H9 (cell line): ENCODE measurements around the gene KIFC3. TPM values are rescaled to one million over a fixed set of nuclear protein-coding genes. Genes with fewer than 3 reads are reported as not detected.

Experiments
- DNase-seq: peaks from one replicate; pipeline ENCODE4 v3.0.0-alpha.2; 2017
- H2AFZ ChIP-seq: one replicate; pipeline ENCODE4 v1.6.1; 2013; ENCODE audit warnings: mild to moderate bottlenecking, low read length, control low read depth, moderate library complexity
- H2AK5ac ChIP-seq: 2 replicates; pipeline ENCODE4 v1.6.1; 2013; ENCODE audit warnings: low read length, control low read depth, mixed read lengths; ENCODE audit not compliant: insufficient read length
- H2BK120ac ChIP-seq: one replicate; pipeline ENCODE4 v1.6.1; 2013; ENCODE audit warnings: low read depth, mild to moderate bottlenecking, low read length, control low read depth, inconsistent platforms; ENCODE audit not compliant: poor library complexity, severe bottlenecking
- H2BK12ac ChIP-seq: 2 replicates; pipeline ENCODE4 v1.6.1; 2013; ENCODE audit warnings: low read length, control low read depth, mixed read lengths, low read depth; ENCODE audit not compliant: insufficient read length
- H2BK15ac ChIP-seq: 2 replicates; pipeline ENCODE4 v1.6.1; 2013; ENCODE audit warnings: low read depth, low read length, control low read depth
- H2BK20ac ChIP-seq: one replicate; pipeline ENCODE4 v1.6.1; 2013; ENCODE audit warnings: low read depth, mild to moderate bottlenecking, low read length, control low read depth, inconsistent platforms; ENCODE audit not compliant: poor library complexity, severe bottlenecking
- H2BK5ac ChIP-seq: 2 replicates; pipeline ENCODE4 v1.6.1; 2013; ENCODE audit warnings: low read length, control low read depth, mixed read lengths; ENCODE audit not compliant: insufficient read length
- H3K14ac ChIP-seq: 2 replicates; pipeline ENCODE4 v1.6.1; 2013; ENCODE audit warnings: low read length, control low read depth; ENCODE audit not compliant: insufficient read depth
- H3K18ac ChIP-seq: 2 replicates; pipeline ENCODE4 v1.6.1; 2013; ENCODE audit warnings: low read depth, mild to moderate bottlenecking, mixed read lengths, low read length, control low read depth; ENCODE audit not compliant: insufficient read length
- H3K23ac ChIP-seq: 2 replicates; pipeline ENCODE4 v1.6.1; 2013; ENCODE audit warnings: low read length, control low read depth, mixed read lengths, low read depth; ENCODE audit not compliant: insufficient read length
- H3K23me2 ChIP-seq: 2 replicates; pipeline ENCODE4 v1.6.1; 2013; ENCODE audit warnings: low read depth, mild to moderate bottlenecking, mixed read lengths, low read length, control low read depth; ENCODE audit not compliant: insufficient read length, poor library complexity, severe bottlenecking
- H3K27ac ChIP-seq: 2 replicates; pipeline ENCODE4 v1.5.1; 2013; ENCODE audit warnings: low read length, control low read depth, mixed read lengths, low read depth; ENCODE audit not compliant: insufficient read length
- H3K27me3 ChIP-seq: 2 replicates; pipeline ENCODE4 v1.6.1; 2013; ENCODE audit warnings: low read length, control low read depth, inconsistent platforms; ENCODE audit not compliant: insufficient read depth
- H3K4ac ChIP-seq: 2 replicates; pipeline ENCODE4 v1.6.1; 2013; ENCODE audit warnings: low read depth, mild to moderate bottlenecking, control low read depth, inconsistent platforms, low read length, moderate library complexity
- H3K4me1 ChIP-seq: 2 replicates; pipeline ENCODE4 v1.6.1; 2013; ENCODE audit warnings: low read length, control low read depth, inconsistent platforms; ENCODE audit not compliant: insufficient read depth
- H3K4me2 ChIP-seq: 2 replicates; pipeline ENCODE4 v1.6.1; 2013; ENCODE audit warnings: low read length, control low read depth, mixed read lengths; ENCODE audit not compliant: insufficient read length, insufficient read depth
- H3K56ac ChIP-seq: 2 replicates; pipeline ENCODE4 v1.6.1; 2013; ENCODE audit warnings: low read depth, mild to moderate bottlenecking, mixed read lengths, low read length, control low read depth; ENCODE audit not compliant: insufficient read length
- H3K79me1 ChIP-seq: 2 replicates; pipeline ENCODE4 v1.6.1; 2013; ENCODE audit warnings: low read depth, mild to moderate bottlenecking, moderate library complexity, low read length, control low read depth, inconsistent platforms; ENCODE audit not compliant: insufficient read depth, poor library complexity, severe bottlenecking
- H3K79me2 ChIP-seq: 2 replicates; pipeline ENCODE4 v1.6.1; 2013; ENCODE audit warnings: low read length, control low read depth, inconsistent platforms; ENCODE audit not compliant: insufficient read depth
- H3K9ac ChIP-seq: 2 replicates; pipeline ENCODE4 v1.6.1; 2013; ENCODE audit warnings: low read length, control low read depth, mixed read lengths; ENCODE audit not compliant: insufficient read length; ENCODE audit errors: extremely low read depth
- H3K9me3 ChIP-seq: one replicate; pipeline ENCODE4 v1.6.1; 2013; ENCODE audit warnings: low read depth, low read length, inconsistent platforms; ENCODE audit not compliant: control insufficient read depth
- H3T11ph ChIP-seq: one replicate; pipeline ENCODE4 v1.6.1; 2013; ENCODE audit warnings: mild to moderate bottlenecking, low read length, control low read depth, inconsistent platforms
- H4K20me1 ChIP-seq: one replicate; pipeline ENCODE4 v1.6.1; 2013; ENCODE audit not compliant: control insufficient read depth, insufficient read length, insufficient read depth
- H4K5ac ChIP-seq: 2 replicates; pipeline ENCODE4 v1.6.1; 2013; ENCODE audit warnings: low read depth, mild to moderate bottlenecking, mixed read lengths, low read length, control low read depth; ENCODE audit not compliant: insufficient read length
- H4K8ac ChIP-seq: replicated peaks from 2 replicates; pipeline ENCODE4 v1.6.1; 2013; ENCODE audit warnings: low read length, control low read depth, mixed read lengths, low read depth; ENCODE audit not compliant: insufficient read length
- H4K91ac ChIP-seq: 2 replicates; pipeline ENCODE4 v1.6.1; 2013; ENCODE audit warnings: low read depth, mild to moderate bottlenecking, moderate library complexity, mixed read lengths, low read length, control low read depth; ENCODE audit not compliant: insufficient read length
- H3K27ac Mint-ChIP-seq, 3 experiments: 2 replicates in 2 of 3; 3 replicates in 1 of 3; pipeline ENCODE4 v1.8.0; 2020 to 2021; ENCODE audit warnings: mixed read lengths in 3 of 3, mild to moderate bottlenecking in 1 of 3, moderate library complexity in 1 of 3
- H3K27me3 Mint-ChIP-seq: 2 replicates; pipeline ENCODE4 v1.8.0; 2021; ENCODE audit warnings: low read depth, mild to moderate bottlenecking, moderate library complexity, mixed read lengths
- H3K36me3 Mint-ChIP-seq, 3 experiments: 2 replicates in 2 of 3; 3 replicates in 1 of 3; pipeline ENCODE4 v1.8.0; 2020 to 2021; ENCODE audit warnings: low read depth in 3 of 3, mixed read lengths in 3 of 3; ENCODE audit not compliant: insufficient read depth in 1 of 3
- H3K4me1 Mint-ChIP-seq, 2 experiments: 2 replicates each; pipeline ENCODE4 v1.8.0; 2020; ENCODE audit warnings: mixed read lengths in 2 of 2
- H3K4me3 Mint-ChIP-seq, 2 experiments: 2 replicates in 1 of 2; 3 replicates in 1 of 2; pipeline ENCODE4 v1.8.0; 2020 to 2021; ENCODE audit warnings: mild to moderate bottlenecking in 2 of 2, mixed read lengths in 2 of 2, moderate library complexity in 1 of 2
- H3K9me3 Mint-ChIP-seq, 2 experiments: 2 replicates in 1 of 2; 3 replicates in 1 of 2; pipeline ENCODE4 v1.8.0; 2020; ENCODE audit warnings: mild to moderate bottlenecking in 2 of 2, mixed read lengths in 2 of 2, moderate library complexity in 1 of 2
- CTCF ChIP-seq: fragments of 200-600 bp; sonication (generic); conservative IDR thresholded peaks from 3 replicates; pipeline ENCODE4 v1.8.0; 2021; ENCODE audit warnings: antibody characterized with exemption, mild to moderate bottlenecking
- WGBS: extraction: QIAGEN DNeasy Blood & Tissue Kit; methylation state at CpG from one replicate; pipeline ENCODE4 v1.1.7; 2013; ENCODE audit warnings: missing lambda C conversion rate, low lambda C conversion rate, mixed read lengths; ENCODE audit not compliant: insufficient read length; ENCODE audit errors: extremely low coverage; 5-methylcytosine and 5-hydroxymethylcytosine counted together
- total RNA-seq: library from RNA; stranded (reverse); gene quantifications from 2 replicates; pipeline ENCODE4 v1.2.1, GENCODE V29; 2021

The KIFC3 gene
- total RNA-seq, 1 experiment from 2014 or later: 5.0 TPM

- H3K27ac ChIP-seq: no peak overlapping the region
- H3K4me1 ChIP-seq: no peaks in the 10 kb centered on the region
- Mint-ChIP-seq H3K36me3 (no peaks in the 10 kb centered on the region; a peak in 1 of 7 replicates), H3K4me3 (no peak overlapping the region), H3K9me3 (no peaks in the 10 kb centered on the region), H3K4me1 (peaks cover 2 to 14% of the 10 kb centered on the region in 2 experiments; a peak in 3 of 4 replicates), H3K27me3 (no peaks in the 10 kb centered on the region; the same call in 1 of the 2 replicates), H3K27ac (peak overlapping the region in 1 of 3 experiments; percentile 95; a peak in 3 of 7 replicates)
- H2BK12ac ChIP-seq: no peak overlapping the region
- H3K9me3 ChIP-seq: no peaks in the 10 kb centered on the region
- H3K56ac ChIP-seq: no peak overlapping the region
- DNase-seq: no peak
- H4K8ac ChIP-seq: no peak overlapping the region
- H3K4ac ChIP-seq: no peak overlapping the region
- no peak overlapping the region for H2AFZ ChIP-seq
- H3K9ac ChIP-seq: no peak overlapping the region
- H3K18ac ChIP-seq: no peak overlapping the region
- H3K79me2 ChIP-seq: no peaks in the 10 kb centered on the region
- no peak overlapping the region for H3K23ac ChIP-seq
- H3T11ph ChIP-seq: no peak overlapping the region
- TF ChIP-seq CTCF: no peak
- H2BK20ac ChIP-seq: no peak overlapping the region
- no peaks in the 10 kb centered on the region for H3K23me2 ChIP-seq
- no peaks in the 10 kb centered on the region for H4K20me1 ChIP-seq
- H2AK5ac ChIP-seq: no peak overlapping the region
- no peaks in the 10 kb centered on the region for H3K27me3 ChIP-seq
- H4K91ac ChIP-seq: no peak overlapping the region
- no peak overlapping the region for H2BK5ac ChIP-seq
- H2BK15ac ChIP-seq: no peak overlapping the region
- H3K14ac ChIP-seq: peak overlapping the region; percentile 24; the same call in 1 of the 2 replicates
- H3K79me1 ChIP-seq: no peaks in the 10 kb centered on the region
- WGBS: no CpG with 5 or more reads among the region's 8 CpGs
- H4K5ac ChIP-seq: no peak overlapping the region
- H3K4me2 ChIP-seq: no peak overlapping the region
- H2BK120ac ChIP-seq: no peak overlapping the region
These were observed 14.8 kb downstream of the KIFC3 start for GRCh38 chr16:57787519-57787905.
